Measurements from ENCODE around the gene CDA.
A peak's percentile ranks its signal among the peaks of the same experiment; 100 is the strongest.
"Not testable (repeated sequence)": the region's sequence is repeated elsewhere in the genome, so short reads cannot be mapped to it uniquely, and the experiment has no call there.

CDA gene

GRCh38 chr1:20587661-20588053, 1.2 kb upstream of the CDA start:
- DNase-seq: no peak

DNA sequence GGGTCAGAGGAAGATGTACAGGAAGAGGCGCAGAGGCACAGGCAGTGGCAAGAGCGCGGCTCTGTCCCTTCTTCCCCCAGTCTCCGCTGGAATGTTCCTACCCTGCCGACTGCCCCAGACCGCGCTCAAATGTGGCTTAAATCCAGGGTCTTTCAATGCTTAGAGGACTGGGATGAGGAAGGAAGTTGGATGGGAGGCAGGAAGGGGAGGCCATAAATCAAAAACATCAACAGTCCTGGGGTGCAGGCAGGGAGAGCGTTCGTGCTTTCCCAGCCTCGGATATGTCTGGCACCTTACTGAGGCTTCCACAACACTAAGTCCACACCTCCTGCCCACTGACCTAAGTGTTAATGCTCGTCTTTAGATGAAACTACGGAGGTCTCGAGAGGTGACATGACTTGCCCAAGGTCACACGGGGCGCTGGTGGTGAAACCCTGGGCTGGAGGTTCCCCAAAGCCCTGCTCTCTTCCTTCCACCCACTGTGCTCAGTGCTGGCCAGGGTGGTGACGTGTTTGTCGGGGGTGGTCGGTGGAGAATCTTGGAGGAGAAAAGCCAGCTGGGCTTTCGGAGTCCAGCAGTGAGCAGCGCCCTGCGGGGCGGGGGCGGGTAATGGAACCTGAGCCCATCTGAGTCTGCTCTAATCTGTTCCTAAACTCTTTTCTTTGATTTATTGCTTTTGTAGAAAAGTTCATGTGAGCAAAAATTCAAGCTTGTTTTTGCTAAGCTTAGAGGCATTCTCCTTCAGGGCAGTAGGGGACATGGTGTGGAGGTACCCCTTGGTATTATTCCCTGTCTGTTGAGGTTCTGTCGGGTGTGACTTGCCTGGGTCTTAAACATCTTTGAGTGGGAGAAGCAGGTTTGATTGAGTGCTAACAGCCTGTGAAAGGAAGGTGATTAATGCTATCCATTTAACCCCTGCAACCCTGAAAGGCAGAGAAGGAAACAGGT, 708 bp downstream of the CDA start:
- no peak for DNase-seq

GRCh38 chr1:20590306-20590777, 1.4 kb downstream of the CDA start:
- DNase-seq: peak; percentile 10

GRCh38 chr1:20593756-20594155, 4.9 kb downstream of the CDA start:
- DNase-seq: no peak

- DNase-seq: no peak
Measured at GRCh38 chr1:20594746-20595145, 5.8 kb downstream of the CDA start.

- DNase-seq: no peak
Measured at GRCh38 chr1:20596106-20596505, 7.2 kb downstream of the CDA start.

DNA sequence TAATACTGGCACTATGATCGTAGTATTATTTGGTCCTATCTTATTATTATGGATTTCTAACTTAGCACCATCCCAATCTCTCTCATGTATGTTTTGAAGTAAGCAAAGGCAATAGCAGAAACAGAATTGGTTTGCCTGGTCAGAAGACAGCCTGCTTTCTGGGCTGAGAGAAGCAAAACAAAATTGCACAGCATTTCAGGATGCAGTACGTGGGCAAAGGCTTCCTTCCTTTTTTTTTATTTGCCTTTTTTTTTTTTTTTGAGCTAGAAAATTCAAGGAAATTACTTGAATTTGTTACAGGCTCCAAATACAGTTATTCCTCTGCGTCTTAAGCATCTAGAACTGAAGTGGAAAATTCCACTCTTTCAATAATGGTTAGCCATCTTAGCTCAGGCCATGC, 8.8 kb downstream of the CDA start:
- no peak for DNase-seq

DNA sequence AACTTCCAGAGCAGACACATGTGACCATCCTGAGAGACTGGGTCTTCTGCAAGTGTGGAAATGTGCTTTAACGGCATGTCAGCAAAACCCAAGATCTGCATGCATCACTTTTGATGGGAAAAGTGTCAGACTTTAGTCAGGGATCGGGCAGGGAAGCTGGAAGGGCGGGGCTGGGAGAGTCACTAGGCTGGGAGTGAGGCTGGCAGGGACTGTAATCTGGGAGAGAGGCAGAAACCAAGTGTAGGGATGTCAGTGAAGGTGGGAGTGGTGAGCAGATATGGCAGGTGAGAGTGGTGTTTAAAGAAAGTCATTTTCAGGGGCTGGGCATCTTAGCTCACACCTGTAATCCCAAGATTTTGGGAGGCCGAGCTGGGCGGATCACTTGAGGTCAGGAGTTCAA, 11.3 kb downstream of the CDA start:
- no peak for DNase-seq

- DNase-seq: no peak
Measured at GRCh38 chr1:20601129-20601825, 12.4 kb downstream of the CDA start.

DNA sequence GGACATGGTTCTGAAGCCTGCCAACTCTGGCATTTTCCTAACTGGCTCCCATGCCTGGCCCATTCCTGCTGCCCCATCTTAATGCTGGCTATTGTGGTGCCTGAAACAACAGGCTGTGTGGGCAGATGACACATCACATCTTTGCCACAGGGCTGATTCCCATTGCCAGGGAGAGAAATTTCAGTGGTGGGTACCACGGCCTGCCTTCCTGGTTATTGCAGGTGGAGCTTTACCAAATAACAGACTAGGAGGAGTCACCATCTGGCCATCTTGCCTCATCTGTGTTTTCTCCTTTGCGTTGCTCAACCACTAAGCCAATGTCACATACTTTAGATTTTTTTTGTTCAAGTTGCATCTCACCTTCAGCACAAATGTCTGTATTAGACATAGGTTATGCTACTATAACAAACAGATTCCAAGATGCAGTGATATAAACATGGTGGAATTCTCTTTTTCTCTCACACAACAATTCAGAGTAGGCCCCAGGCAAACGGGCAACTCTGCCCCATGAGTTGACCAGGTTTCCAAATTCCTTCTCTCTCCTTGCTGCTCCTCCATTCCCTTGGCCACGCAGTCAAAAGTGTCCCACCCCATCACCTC, 14.1 kb downstream of the CDA start:
- no peak for DNase-seq

- no peak for DNase-seq
Measured at GRCh38 chr1:20603504-20604464, 14.9 kb downstream of the CDA start.

- no peak for DNase-seq
Measured at GRCh38 chr1:20604678-20605077, 15.8 kb downstream of the CDA start.

- not testable (repeated sequence) for DNase-seq
Measured at GRCh38 chr1:20606801-20607570, 18.1 kb downstream of the CDA start.

- DNase-seq: no peak
Measured at GRCh38 chr1:20609541-20609940, 20.6 kb downstream of the CDA start.

- no peak for DNase-seq
Measured at GRCh38 chr1:20610970-20611369, 22.1 kb downstream of the CDA start.

DNA sequence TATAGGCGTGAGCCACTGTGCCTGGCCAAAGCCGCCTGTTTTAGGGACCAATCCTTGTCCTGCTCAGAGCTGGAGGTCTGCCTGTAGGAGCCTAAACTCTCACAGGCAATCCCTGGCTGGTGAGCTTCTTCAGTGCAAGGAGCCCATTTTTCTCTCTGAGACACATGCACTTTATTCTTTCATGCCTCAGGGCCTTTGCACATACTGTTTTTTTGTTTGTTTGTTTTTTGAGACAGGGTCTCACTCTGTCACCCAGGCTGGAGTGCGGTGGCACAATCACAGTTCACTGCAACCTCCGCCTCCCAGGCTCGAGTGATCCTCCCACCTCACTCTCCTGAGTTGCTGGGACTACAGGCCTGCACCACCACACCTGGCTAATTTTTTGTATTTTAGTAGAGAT, 22.8 kb downstream of the CDA start:
- DNase-seq: no peak

DNA sequence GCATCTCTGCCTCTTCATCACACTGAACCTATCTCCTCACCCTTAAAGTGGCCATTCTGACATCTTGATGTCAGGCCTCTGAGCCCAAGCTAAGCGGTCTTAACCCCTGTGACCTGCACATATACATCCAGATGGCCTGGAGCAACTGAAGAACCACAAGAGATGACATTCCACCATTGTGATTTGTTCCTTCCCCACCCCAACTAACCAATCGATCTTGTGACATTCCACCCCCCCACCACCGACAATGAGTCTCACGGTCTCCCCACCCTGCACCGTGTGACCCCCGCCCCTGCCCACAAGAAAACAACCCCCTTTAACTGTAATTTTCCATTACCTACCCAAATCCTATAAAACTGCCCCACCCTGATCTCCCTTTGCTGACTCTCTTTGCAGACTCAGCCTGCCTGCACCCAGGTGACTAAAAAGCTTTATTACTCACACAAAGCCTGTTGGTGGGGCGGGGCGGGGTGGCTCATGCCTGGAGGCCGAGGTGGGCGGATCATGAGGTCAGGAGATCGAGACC, 23.4 kb downstream of the CDA start:
- DNase-seq: no peak

- DNase-seq: no peak
Measured at GRCh38 chr1:20614131-20614579, 25.3 kb downstream of the CDA start.

DNA sequence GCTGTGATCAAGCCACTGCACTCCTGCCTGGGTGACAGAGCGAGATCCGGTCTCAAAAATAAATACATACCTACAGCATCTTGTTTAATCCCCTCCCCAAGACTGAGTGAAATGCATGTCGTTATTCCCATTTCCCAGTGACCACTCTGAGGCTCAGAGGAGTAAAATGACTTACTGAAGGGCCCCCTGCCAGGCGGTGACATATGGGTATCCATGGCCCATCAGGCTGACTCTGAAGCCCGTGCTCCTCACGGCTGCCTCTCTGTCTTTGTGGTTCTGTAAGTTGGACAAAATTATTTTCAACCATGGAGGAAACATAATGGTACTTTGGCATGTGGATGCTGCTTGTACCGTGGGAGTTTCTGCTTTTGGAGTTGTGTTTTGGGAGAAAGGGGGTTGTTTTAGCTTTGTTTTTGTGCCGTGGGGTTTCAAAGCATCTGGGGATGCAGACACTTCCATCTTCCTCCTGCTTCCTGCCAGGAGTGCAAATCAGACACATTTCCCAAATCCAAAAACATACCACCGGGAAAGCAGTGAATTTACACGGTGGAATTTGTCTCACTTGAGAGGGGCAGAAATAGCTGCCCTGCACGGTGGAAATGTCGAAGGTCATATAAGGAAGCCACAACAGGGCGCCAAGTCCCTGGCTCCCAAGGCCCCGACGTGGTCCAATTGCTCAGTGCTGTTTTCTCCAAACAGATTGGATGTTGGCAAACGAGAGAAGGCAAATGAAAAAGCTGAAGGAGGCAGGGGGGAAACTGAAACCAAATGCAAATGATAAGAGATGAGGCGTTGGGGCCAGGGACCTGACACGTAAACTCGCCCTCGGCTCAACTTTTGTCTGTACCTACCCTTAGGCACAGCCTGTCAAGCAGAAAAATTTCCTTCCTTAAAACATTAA, 27.3 kb downstream of the CDA start:
- no peak for DNase-seq

- no peak for DNase-seq
Measured at GRCh38 chr1:20616847-20617487, 28.1 kb downstream of the CDA start.

Measured in DMS79 treated with DMSO at 0.1 percent for 48 hours (cell line).